Breast epithelium (tissue), 4 donors: Measurements from ENCODE around the gene PGS1. TPM values are rescaled to one million over a fixed set of nuclear protein-coding genes. Genes with fewer than 3 reads are reported as not detected.

Experiments used
- DNase-seq, 2 donors: peaks; one replicate each; pipeline ENCODE4 v3.0.0-alpha.2; 2019; ENCODE audit warnings: low spot score in 2 of 2
- H3K27ac ChIP-seq, 2 donors: fragments of 200-600 bp; sonication (generic) in 1 of 2; one replicate each; pipeline ENCODE4 v1.5.1; 2016 to 2019; ENCODE audit warnings: mild to moderate bottlenecking in 1 of 2
- H3K27me3 ChIP-seq, 2 donors: fragments of 200-600 bp; sonication (generic) in 1 of 2; one replicate each; pipeline versions ENCODE4 v1.5.1 to v1.6.0; 2017 to 2019; ENCODE audit warnings: control low read depth in 1 of 2, mild to moderate bottlenecking in 1 of 2
- H3K36me3 ChIP-seq: fragments of 200-600 bp; one replicate; pipeline ENCODE4 v1.5.1; 2019
- H3K4me1 ChIP-seq, 2 donors: fragments of 200-600 bp; sonication (generic); one replicate each; pipeline ENCODE4 v1.5.1; 2016 to 2019; ENCODE audit warnings: control low read depth in 1 of 2
- H3K4me3 ChIP-seq, 3 donors: fragments of 200-600 bp; sonication (generic); 1 replicate in 2 of 3; 2 replicates in 1 of 3; pipeline ENCODE4 v1.5.1; 2016 to 2019; ENCODE audit warnings: mild to moderate bottlenecking in 3 of 3, moderate library complexity in 2 of 3
- H3K9me3 ChIP-seq, 2 donors: fragments of 200-600 bp; sonication (generic) in 1 of 2; one replicate each; pipeline ENCODE4 v1.5.1; 2016 to 2019; ENCODE audit warnings: control low read depth in 1 of 2
- POLR2A ChIP-seq: fragments of 450-650 bp; IDR thresholded peaks from one replicate; pipeline ENCODE4 v1.6.1; 2016; ENCODE audit warnings: antibody characterized with exemption, mild to moderate bottlenecking, moderate library complexity
- POLR2AphosphoS5 ChIP-seq, 3 donors: sonication (generic); formaldehyde crosslinking; IDR thresholded peaks; one replicate each; pipeline ENCODE4 v1.6.1; 2017; ENCODE audit warnings: antibody characterized with exemption in 3 of 3
- intact Hi-C: fragments of 100-400 bp; cut with DNase I; formaldehyde crosslinking; loops from one replicate; pipeline ENCODE4 v1.15.1; 2023; ENCODE audit warnings: low total_unique reads
- total RNA-seq, 3 donors: library from RNA; depleted of rRNA; stranded (reverse); fragments of >200 nt; gene quantifications; one replicate each; pipeline ENCODE4 v1.1.0, GENCODE V29; 2016
- TF ChIP-seq, protein P1 (sequence below), 3 donors: fragments of 450-650 bp; IDR thresholded peaks; one replicate each; pipeline ENCODE4 v1.5.1; 2016 to 2017; ENCODE audit warnings: antibody characterized with exemption in 3 of 3, mild to moderate bottlenecking in 3 of 3, moderate library complexity in 3 of 3

PGS1 gene
- total RNA-seq, 3 donors from 2014 or later: 33.9 to 58.7 (median 50.2) TPM

GRCh38 chr17:78469443-78469842 lies 91.0 kb downstream of the PGS1 start:
- H3K4me1 ChIP-seq: no peaks in the 10 kb centered on the region
- H3K27ac ChIP-seq: no peak overlapping the region
- H3K36me3 ChIP-seq: no peaks in the 10 kb centered on the region
- H3K4me3 ChIP-seq: no peak overlapping the region
- TF ChIP-seq POLR2A (no peak), POLR2AphosphoS5 (IDR thresholded peaks at IDR 0.05) (no peak)
- TF ChIP-seq, protein P1, sequence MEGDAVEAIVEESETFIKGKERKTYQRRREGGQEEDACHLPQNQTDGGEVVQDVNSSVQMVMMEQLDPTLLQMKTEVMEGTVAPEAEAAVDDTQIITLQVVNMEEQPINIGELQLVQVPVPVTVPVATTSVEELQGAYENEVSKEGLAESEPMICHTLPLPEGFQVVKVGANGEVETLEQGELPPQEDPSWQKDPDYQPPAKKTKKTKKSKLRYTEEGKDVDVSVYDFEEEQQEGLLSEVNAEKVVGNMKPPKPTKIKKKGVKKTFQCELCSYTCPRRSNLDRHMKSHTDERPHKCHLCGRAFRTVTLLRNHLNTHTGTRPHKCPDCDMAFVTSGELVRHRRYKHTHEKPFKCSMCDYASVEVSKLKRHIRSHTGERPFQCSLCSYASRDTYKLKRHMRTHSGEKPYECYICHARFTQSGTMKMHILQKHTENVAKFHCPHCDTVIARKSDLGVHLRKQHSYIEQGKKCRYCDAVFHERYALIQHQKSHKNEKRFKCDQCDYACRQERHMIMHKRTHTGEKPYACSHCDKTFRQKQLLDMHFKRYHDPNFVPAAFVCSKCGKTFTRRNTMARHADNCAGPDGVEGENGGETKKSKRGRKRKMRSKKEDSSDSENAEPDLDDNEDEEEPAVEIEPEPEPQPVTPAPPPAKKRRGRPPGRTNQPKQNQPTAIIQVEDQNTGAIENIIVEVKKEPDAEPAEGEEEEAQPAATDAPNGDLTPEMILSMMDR (IDR thresholded peaks at IDR 0.05): no peak
- no peaks in the 10 kb centered on the region for H3K27me3 ChIP-seq
- intact Hi-C loops: no loop called here
- H3K9me3 ChIP-seq: no peaks in the 10 kb centered on the region
- no peak for DNase-seq

GRCh38 chr17:78471635-78472034 lies 93.2 kb downstream of the PGS1 start:
- no peaks in the 10 kb centered on the region for H3K36me3 ChIP-seq
- H3K4me3 ChIP-seq: no peak overlapping the region
- no peak for TF ChIP-seq POLR2A
- TF ChIP-seq, protein P1 (IDR thresholded peaks at IDR 0.05): no peak
- no peak for TF ChIP-seq POLR2AphosphoS5 (IDR thresholded peaks at IDR 0.05)
- no peaks in the 10 kb centered on the region for H3K9me3 ChIP-seq
- no peak for DNase-seq
- intact Hi-C loops: no loop called here
- H3K4me1 ChIP-seq: no peaks in the 10 kb centered on the region
- H3K27ac ChIP-seq: no peak overlapping the region
- no peaks in the 10 kb centered on the region for H3K27me3 ChIP-seq

DNA sequence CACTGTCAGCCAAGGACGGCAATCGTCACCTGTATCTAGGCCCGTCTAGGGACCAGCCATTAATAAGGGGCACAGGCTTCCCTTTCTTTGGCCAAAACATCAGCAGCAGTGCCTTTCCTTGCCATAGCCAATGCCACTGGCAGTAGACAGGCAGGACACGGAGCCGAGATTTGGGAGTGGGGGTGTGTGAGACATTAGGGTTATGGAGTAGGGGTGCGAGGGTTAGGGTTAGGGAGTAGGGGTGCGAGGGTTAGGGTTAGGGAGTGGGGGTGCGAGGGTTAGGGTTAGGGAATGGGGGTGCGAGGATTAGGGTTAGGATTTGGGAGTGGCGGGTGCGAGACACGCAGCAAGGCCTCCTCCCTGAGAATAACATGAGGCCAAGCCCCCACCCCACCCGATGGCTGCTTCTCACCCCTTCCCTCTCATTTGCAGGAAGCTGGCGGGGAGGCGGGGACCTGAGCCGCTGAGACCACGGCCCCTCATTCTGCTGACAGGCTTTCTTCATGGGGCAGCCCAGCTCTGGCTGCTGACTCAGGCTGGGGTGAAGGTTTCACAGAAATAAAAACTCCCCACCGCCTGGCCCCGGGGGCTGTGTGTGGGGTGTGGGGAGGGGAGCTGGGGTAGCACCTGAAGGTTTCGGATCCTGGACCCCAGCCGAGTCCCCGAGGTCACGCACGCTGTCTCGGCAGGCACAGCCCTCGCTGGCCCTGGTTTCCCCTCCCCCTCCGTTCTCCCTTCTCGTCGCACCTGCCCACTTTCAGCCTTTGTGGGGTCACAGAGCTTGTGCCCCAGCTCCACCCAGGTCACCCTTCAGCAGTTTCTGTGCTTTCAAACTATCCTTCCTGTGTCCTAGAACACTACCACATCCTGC lies 93.8 kb downstream of the PGS1 start:
- intact Hi-C loops: no loop called here
- no peaks in the 10 kb centered on the region for H3K27me3 ChIP-seq

GRCh38 chr17:78473951-78474613 lies 95.6 kb downstream of the PGS1 start:
- no peak overlapping the region for H3K27ac ChIP-seq
- no peaks in the 10 kb centered on the region for H3K27me3 ChIP-seq
- no peaks in the 10 kb centered on the region for H3K9me3 ChIP-seq
- TF ChIP-seq POLR2AphosphoS5 (IDR thresholded peaks at IDR 0.05): no peak
- TF ChIP-seq, protein P1 (IDR thresholded peaks at IDR 0.05): no peak
- TF ChIP-seq POLR2A: no peak
- H3K4me1 ChIP-seq: no peaks in the 10 kb centered on the region
- intact Hi-C loops: no loop called here
- H3K36me3 ChIP-seq: no peaks in the 10 kb centered on the region
- H3K4me3 ChIP-seq: no peak overlapping the region
- DNase-seq: no peak

More for the DNA sequence above, 93.8 kb downstream of the PGS1 start:
- no peak for DNase-seq
- Histone ChIP-seq H3K9me3 (no peaks in the 10 kb centered on the region), H3K36me3 (no peaks in the 10 kb centered on the region), H3K4me3 (no peak overlapping the region), H3K27ac (no peak overlapping the region), H3K4me1 (no peaks in the 10 kb centered on the region)
- no peak for TF ChIP-seq POLR2AphosphoS5 (IDR thresholded peaks at IDR 0.05)
- no peak for TF ChIP-seq POLR2A
- TF ChIP-seq, protein P1 (IDR thresholded peaks at IDR 0.05): no peak

Other genes with a start within 250 kb of the PGS1 start
- gene TMC6, start 249.9 kb upstream of the PGS1 start, total RNA-seq: 10 to 100 TPM; 18.6 to 45.9 (median 28.4) TPM
- 1 to 10 TPM; 4.2 to 9.9 (median 8.8) TPM for gene TMC8, start 247.9 kb upstream of the PGS1 start, total RNA-seq
- not detected for gene C17orf99, start 232.3 kb upstream of the PGS1 start, total RNA-seq
- 10 to 100 TPM; 37.8 to 69.5 (median 64.2) TPM for gene SYNGR2, start 210.1 kb upstream of the PGS1 start, total RNA-seq
- 1 to 10 TPM; 2.6 to 5.6 (median 3.7) TPM for gene TK1, start 191.6 kb upstream of the PGS1 start, total RNA-seq
- 10 to 100 TPM; 12.3 to 66.2 (median 65.2) TPM for gene AFMID, start 191.3 kb upstream of the PGS1 start, total RNA-seq
- gene BIRC5, start 164.4 kb upstream of the PGS1 start, total RNA-seq: 1 to 10 TPM in 1 of 3 donors, under 1 TPM in 2; 0.29 to 1.9 (median 0.33) TPM
- gene TMEM235, start 147.0 kb upstream of the PGS1 start, total RNA-seq: not detected
- gene SOCS3, start 18.6 kb upstream of the PGS1 start, total RNA-seq: 100 to 1,000 TPM in 1 of 3 donors, 10 to 100 TPM in 2; 58.1 to 190 (median 76.4) TPM
- gene DNAH17, start 198.7 kb downstream of the PGS1 start, total RNA-seq: under 1 TPM in 2 of 3 donors, not detected in 1; 0.15 to 0.33 TPM